Measurements from ENCODE around the gene WDR82.

DNA sequence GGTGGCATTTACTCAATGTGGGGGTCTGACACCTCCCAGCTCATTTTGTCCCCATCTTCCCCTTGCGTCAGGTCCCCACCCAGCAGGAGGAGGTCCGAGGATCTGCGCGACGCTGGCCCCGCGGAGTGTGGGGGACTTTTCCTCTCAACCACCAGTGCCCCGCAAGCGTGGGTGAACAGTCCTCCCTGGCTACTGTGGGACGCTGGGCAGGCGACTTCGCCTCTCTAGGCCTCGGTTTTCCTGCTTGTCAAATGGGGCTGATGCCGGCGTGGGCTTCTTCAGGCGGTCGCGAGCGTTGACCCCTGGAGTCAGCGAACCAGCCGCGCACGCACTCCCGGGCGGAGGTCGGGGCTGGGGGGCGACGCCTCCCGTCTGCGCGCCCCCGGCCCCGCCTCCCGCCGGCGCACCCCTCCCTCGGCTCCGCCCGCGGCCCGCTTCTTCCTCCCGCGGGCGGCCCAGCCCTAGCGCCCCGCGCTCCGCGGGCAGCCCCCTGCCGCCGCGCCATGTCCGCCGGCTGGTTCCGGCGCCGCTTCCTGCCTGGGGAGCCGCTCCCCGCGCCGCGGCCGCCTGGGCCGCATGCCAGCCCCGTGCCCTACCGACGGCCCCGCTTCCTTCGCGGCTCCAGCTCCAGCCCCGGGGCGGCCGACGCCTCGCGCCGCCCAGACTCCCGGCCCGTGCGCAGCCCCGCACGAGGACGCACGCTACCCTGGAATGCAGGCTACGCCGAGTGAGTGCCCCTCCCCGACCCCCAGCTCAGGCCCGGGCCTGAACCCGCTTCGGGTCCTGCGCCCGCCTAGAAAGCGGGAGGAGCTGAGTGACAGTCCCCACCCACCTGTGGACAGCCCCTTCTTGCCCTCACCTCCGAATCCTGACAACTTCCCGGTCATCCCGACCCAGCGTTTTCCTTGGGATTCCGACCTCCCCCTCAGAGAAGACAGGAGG lies 32.9 kb downstream of the WDR82 start, which contains the start of gene PPM1M:
- no peak for TF ChIP-seq CTCF (IDR thresholded peaks at IDR 0.05)
- no peak for TF ChIP-seq POLR2AphosphoS5 (IDR thresholded peaks at IDR 0.05)
- TF ChIP-seq POLR2A (IDR thresholded peaks at IDR 0.05): peak; percentile 15
